ENCODE measurements around the gene HDAC4.

Gene HDAC4

GRCh38 chr2:239130041-239130440 is 270.8 kb downstream of the HDAC4 start:
- Histone ChIP-seq H3K36me3 (peaks cover 100% of the 10 kb centered on the region), H3K4me1 (ENCODE audit: control insufficient read depth in 1 of 2, insufficient read depth in 1 of 2, low read depth in 1 of 2, low read length in 1 of 2) (no peaks in the 10 kb centered on the region), H3K27me3 (no peaks in the 10 kb centered on the region), H3K27ac (no peak overlapping the region), H3K9me3 (no peaks in the 10 kb centered on the region), H3K4me3 (ENCODE audit: low read depth in 1 of 2, low read length in 1 of 2) (no peak overlapping the region)
- no peak for TF ChIP-seq CTCF (IDR thresholded peaks at IDR 0.05)

GRCh38 chr2:239129147-239129920 is 271.5 kb downstream of the HDAC4 start:
- Histone ChIP-seq H3K27me3 (no peaks in the 10 kb centered on the region), H3K4me3 (ENCODE audit: low read depth in 1 of 2, low read length in 1 of 2) (no peak overlapping the region), H3K36me3 (peaks cover 100% of the 10 kb centered on the region), H3K4me1 (ENCODE audit: control insufficient read depth in 1 of 2, insufficient read depth in 1 of 2, low read depth in 1 of 2, low read length in 1 of 2) (no peaks in the 10 kb centered on the region), H3K9me3 (no peaks in the 10 kb centered on the region), H3K27ac (no peak overlapping the region)
- no peak for TF ChIP-seq CTCF (IDR thresholded peaks at IDR 0.05)

GRCh38 chr2:239128706-239129105 is 272.1 kb downstream of the HDAC4 start:
- peaks cover 100% of the 10 kb centered on the region for H3K36me3 ChIP-seq
- H3K27ac ChIP-seq, result no peak overlapping the region
- no peak for TF ChIP-seq CTCF (IDR thresholded peaks at IDR 0.05)
- no peaks in the 10 kb centered on the region for H3K27me3 ChIP-seq
- H3K4me3 ChIP-seq (ENCODE audit: low read depth in 1 of 2, low read length in 1 of 2), result no peak overlapping the region
- H3K4me1 ChIP-seq (ENCODE audit: control insufficient read depth in 1 of 2, insufficient read depth in 1 of 2, low read depth in 1 of 2, low read length in 1 of 2), result no peaks in the 10 kb centered on the region
- H3K9me3 ChIP-seq, result no peaks in the 10 kb centered on the region

- TF ChIP-seq CTCF (IDR thresholded peaks at IDR 0.05), result no peak
- Histone ChIP-seq H3K27ac (no peak overlapping the region), H3K4me3 (ENCODE audit: low read depth in 1 of 2, low read length in 1 of 2) (no peak overlapping the region), H3K36me3 (peaks cover 100% of the 10 kb centered on the region), H3K9me3 (no peaks in the 10 kb centered on the region), H3K27me3 (no peaks in the 10 kb centered on the region), H3K4me1 (ENCODE audit: control insufficient read depth in 1 of 2, insufficient read depth in 1 of 2, low read depth in 1 of 2, low read length in 1 of 2) (no peaks in the 10 kb centered on the region)
Observed at GRCh38 chr2:239127513-239127912, 273.3 kb downstream of the HDAC4 start.

- H3K36me3 ChIP-seq, result peaks cover 100% of the 10 kb centered on the region
Observed at GRCh38 chr2:239125726-239126675, 274.8 kb downstream of the HDAC4 start.

More at GRCh38 chr2:239125726-239126675, 274.8 kb downstream of the HDAC4 start:
- no peak for TF ChIP-seq CTCF (IDR thresholded peaks at IDR 0.05)
- no peaks in the 10 kb centered on the region for H3K9me3 ChIP-seq
- H3K4me3 ChIP-seq (ENCODE audit: low read depth in 1 of 2, low read length in 1 of 2), result no peak overlapping the region
- no peak overlapping the region for H3K27ac ChIP-seq
- no peaks in the 10 kb centered on the region for H3K27me3 ChIP-seq
- H3K4me1 ChIP-seq (ENCODE audit: control insufficient read depth in 1 of 2, insufficient read depth in 1 of 2, low read depth in 1 of 2, low read length in 1 of 2), result no peaks in the 10 kb centered on the region
